ENCODE measurements around the gene HSD3B7. TPM values are rescaled to one million over a fixed set of nuclear protein-coding genes. Genes with fewer than 3 reads are reported as not detected.

HSD3B7 gene
- total RNA-seq, 1 experiment from 2014 or later: 5.4 TPM

- TF ChIP-seq POLR2AphosphoS5 (IDR thresholded peaks at IDR 0.05; ENCODE audit: low read depth, low read length) (no peak), TCF7L2 (IDR thresholded peaks at IDR 0.05; ENCODE audit: low read depth, low read length) (no peak), CTCF (IDR thresholded peaks at IDR 0.05) (no peak), REST (IDR thresholded peaks at IDR 0.05; ENCODE audit: insufficient read depth in 1 of 2, low read depth in 2 of 2, low read length in 1 of 2) (no peak), SIN3A (IDR thresholded peaks at IDR 0.05; ENCODE audit: borderline replicate concordance, insufficient read depth, low read depth, low read length) (no peak)
- Histone ChIP-seq H3K4me1 (ENCODE audit: control insufficient read depth, insufficient read depth, low read length) (peaks cover 7% of the 10 kb centered on the region; the same call in 1 of the 2 replicates), H3K36me3 (ENCODE audit: control insufficient read depth, insufficient read depth, low read length) (no peaks in the 10 kb centered on the region), H3K4me3 (ENCODE audit: low read depth in 2 of 2, low read length in 2 of 2) (no peak overlapping the region), H3K27me3 (ENCODE audit: control insufficient read depth, insufficient read depth, low read length) (no peaks in the 10 kb centered on the region), H3K27ac (ENCODE audit: low read length) (no peak overlapping the region), H3K9me3 (ENCODE audit: control insufficient read depth, insufficient read depth, low read depth, low read length) (no peaks in the 10 kb centered on the region)
- DNase-seq (ENCODE audit: low read depth, low spot score): no peak
- no peak for ATAC-seq
- intact Hi-C loops (cut with micrococcal nuclease; ENCODE audit: unreplicated experiment) (loop anchor here (10.0 kb wide), 1 partner anchor 58 kb away; the partner anchor contains the start of gene VKORC1), in situ Hi-C loops (cut with HindIII; ENCODE audit: low pct_unique_long_range_greater_than_20kb, low sequenced_read_pairs) (no loop called here)
- ChIA-PET POLR2A (no interaction called here), CTCF (no interaction called here)
- no TSS peak for BruUV-seq (replicated peaks)
These were observed 51.7 kb downstream of the HSD3B7 start for GRCh38 chr16:31036691-31037090.

Other genes with a start within 250 kb of the HSD3B7 start
- gene PHKG2, start 236.8 kb upstream of the HSD3B7 start, total RNA-seq (2021; ENCODE audit: unreplicated experiment): 43.1 TPM
- 21.0 TPM for gene CFAP119, start 223.1 kb upstream of the HSD3B7 start, total RNA-seq (2021; ENCODE audit: unreplicated experiment)
- gene RNF40, start 222.9 kb upstream of the HSD3B7 start, total RNA-seq (2021; ENCODE audit: unreplicated experiment): 114 TPM
- gene ZNF629, start 198.0 kb upstream of the HSD3B7 start, total RNA-seq (2021; ENCODE audit: unreplicated experiment): 19.2 TPM
- gene BCL7C, start 91.1 kb upstream of the HSD3B7 start, total RNA-seq (2021; ENCODE audit: unreplicated experiment): 45.8 TPM
- gene CTF1, start 88.6 kb upstream of the HSD3B7 start, total RNA-seq (2021; ENCODE audit: unreplicated experiment): 2.9 TPM
- 52.3 TPM for gene FBXL19, start 61.6 kb upstream of the HSD3B7 start, total RNA-seq (2021; ENCODE audit: unreplicated experiment)
- 26.9 TPM for gene ORAI3, start 36.1 kb upstream of the HSD3B7 start, total RNA-seq (2021; ENCODE audit: unreplicated experiment)
- 38.7 TPM for gene SETD1A, start 27.5 kb upstream of the HSD3B7 start, total RNA-seq (2021; ENCODE audit: unreplicated experiment)
- gene STX1B, start 25.4 kb downstream of the HSD3B7 start, total RNA-seq (2021; ENCODE audit: unreplicated experiment): 3.7 TPM
- gene STX4, start 48.4 kb downstream of the HSD3B7 start, total RNA-seq (2021; ENCODE audit: unreplicated experiment): 65.2 TPM
- gene ZNF668, start 89.0 kb downstream of the HSD3B7 start, total RNA-seq (2021; ENCODE audit: unreplicated experiment): 21.5 TPM
- gene ZNF646, start 89.2 kb downstream of the HSD3B7 start, total RNA-seq (2021; ENCODE audit: unreplicated experiment): 26.8 TPM
- 3.4 TPM for gene PRSS53, start 103.7 kb downstream of the HSD3B7 start, total RNA-seq (2021; ENCODE audit: unreplicated experiment)
- 109 TPM for gene VKORC1, start 109.6 kb downstream of the HSD3B7 start, total RNA-seq (2021; ENCODE audit: unreplicated experiment)
- gene BCKDK, start 123.2 kb downstream of the HSD3B7 start, total RNA-seq (2021; ENCODE audit: unreplicated experiment): 60.4 TPM
- 48.3 TPM for gene KAT8, start 132.5 kb downstream of the HSD3B7 start, total RNA-seq (2021; ENCODE audit: unreplicated experiment)
- gene PRSS8, start 150.5 kb downstream of the HSD3B7 start, total RNA-seq (2021; ENCODE audit: unreplicated experiment): 0.15 TPM
- 0.23 TPM for gene PRSS36, start 164.9 kb downstream of the HSD3B7 start, total RNA-seq (2021; ENCODE audit: unreplicated experiment)
- 441 TPM for gene FUS, start 194.9 kb downstream of the HSD3B7 start, total RNA-seq (2021; ENCODE audit: unreplicated experiment)
- 99.4 TPM for gene PYCARD, start 217.6 kb downstream of the HSD3B7 start, total RNA-seq (2021; ENCODE audit: unreplicated experiment)
- gene TRIM72, start 228.9 kb downstream of the HSD3B7 start, total RNA-seq (2021; ENCODE audit: unreplicated experiment): 0.08 TPM
- gene PYDC1, start 231.9 kb downstream of the HSD3B7 start, total RNA-seq (2021; ENCODE audit: unreplicated experiment): not detected